Omental fat pad (tissue), 4 donors: ENCODE results near the gene GIPC3. TPM values are rescaled to one million over a fixed set of nuclear protein-coding genes. Genes with fewer than 3 reads are reported as not detected.

Experiments used
- ATAC-seq: fragments of 150-250 bp; one replicate; pipeline ENCODE4 v1.9.1; 2016; ENCODE audit warnings: mild to moderate bottlenecking, moderate library complexity; ENCODE audit not compliant: low FRiP score
- DNase-seq: peaks from one replicate; pipeline ENCODE4 v3.0.0-alpha.2; 2019; ENCODE audit warnings: low spot score
- CTCF ChIP-seq, 3 donors: fragments of 450-650 bp; IDR thresholded peaks; one replicate each; pipeline ENCODE4 v1.5.1; 2016 to 2017; ENCODE audit warnings: antibody characterized with exemption in 3 of 3, mild to moderate bottlenecking in 3 of 3, moderate library complexity in 2 of 3
- small RNA-seq: library from RNA; depleted of rRNA; stranded (forward); fragments of <200 nt; gene quantifications from one replicate; pipeline ENCODE3, GENCODE V24; 2016
- total RNA-seq, 4 donors: library from RNA; depleted of rRNA; stranded (reverse); fragments of >200 nt; gene quantifications; one replicate each; pipeline ENCODE4 v1.1.0, GENCODE V29; 2016

Gene GIPC3
- total RNA-seq, 4 donors from 2014 or later, result 0.56 to 3.0 (median 1.0) TPM

- no peak for TF ChIP-seq CTCF (IDR thresholded peaks at IDR 0.05)
- ATAC-seq, result no peak
These were observed 57.0 kb downstream of the GIPC3 start for GRCh38 chr19:3642296-3642695.

More at GRCh38 chr19:3642296-3642695, 57.0 kb downstream of the GIPC3 start:
- no peak for DNase-seq

Small RNA genes lying within 50 kb of the gene (small RNA-seq; reads per million reads assigned to genes)
- not detected for gene AC005786.1

Other genes starting within 250 kb of the GIPC3 start
- gene NFIC, start 218.9 kb upstream of the GIPC3 start, total RNA-seq, result 10 to 100 TPM; 55.7 to 84.5 (median 65.5) TPM
- gene SMIM24, start 105.0 kb upstream of the GIPC3 start, total RNA-seq, result not detected
- gene SMIM44, start 102.0 kb upstream of the GIPC3 start, total RNA-seq, result not detected
- gene DOHH, start 84.8 kb upstream of the GIPC3 start, total RNA-seq, result 10 to 100 TPM; 11.7 to 28.1 (median 13.0) TPM
- gene FZR1, start 79.2 kb upstream of the GIPC3 start, total RNA-seq, result 10 to 100 TPM; 10.0 to 33.1 (median 15.3) TPM
- 1 to 10 TPM in 1 of 4 donors, not detected in 3; 1.4 TPM for gene TEKTIP1, start 46.3 kb upstream of the GIPC3 start, total RNA-seq
- 100 to 1,000 TPM in 1 of 4 donors, 10 to 100 TPM in 3; 27.7 to 127 (median 53.3) TPM for gene MFSD12, start 27.9 kb upstream of the GIPC3 start, total RNA-seq
- 10 to 100 TPM; 60.4 to 95.8 (median 66.5) TPM for gene HMG20B, start 12.5 kb upstream of the GIPC3 start, total RNA-seq
- gene TBXA2R, start 21.4 kb downstream of the GIPC3 start, total RNA-seq, result 1 to 10 TPM in 2 of 4 donors, under 1 TPM in 2; 0.65 to 1.8 (median 1.1) TPM
- 10 to 100 TPM; 14.4 to 31.1 (median 22.5) TPM for gene CACTIN, start 41.3 kb downstream of the GIPC3 start, total RNA-seq
- gene PIP5K1C, start 115.0 kb downstream of the GIPC3 start, total RNA-seq, result 10 to 100 TPM; 16.1 to 21.1 (median 17.4) TPM
- gene TJP3, start 122.9 kb downstream of the GIPC3 start, total RNA-seq, result 1 to 10 TPM in 1 of 4 donors, under 1 TPM in 2, not detected in 1; 0.60 to 1.2 (median 0.88) TPM
- 10 to 100 TPM; 13.5 to 24.1 (median 18.7) TPM for gene APBA3, start 176.2 kb downstream of the GIPC3 start, total RNA-seq
- 10 to 100 TPM; 52.4 to 76.3 (median 68.0) TPM for gene MRPL54, start 177.2 kb downstream of the GIPC3 start, total RNA-seq
- gene RAX2, start 186.8 kb downstream of the GIPC3 start, total RNA-seq, result under 1 TPM in 1 of 4 donors, not detected in 3; 0.19 TPM
- gene MATK, start 200.9 kb downstream of the GIPC3 start, total RNA-seq, result 10 to 100 TPM in 1 of 4 donors, 1 to 10 TPM in 2, under 1 TPM in 1; 0.74 to 29.3 (median 3.3) TPM